HG03159 (cell line): ENCODE measurements around the gene DMWD.

ENCODE experiments used
- ATAC-seq: cut with Tn5 transposase; IDR thresholded peaks from one replicate; pipeline ENCODE4 v1.9.1; 2021; ENCODE audit warnings: mild to moderate bottlenecking, moderate library complexity; ENCODE audit not compliant: unreplicated experiment

The DMWD gene

GRCh38 chr19:45792470-45793177 lies at the start of gene DMWD:
TSS of gene DMWD (minus strand) at chr19:45792845. CDS start at chr19:45792756, 89 bp downstream.
- peak; percentile 84 for ATAC-seq

GRCh38 chr19:45842198-45842597 lies 49.6 kb upstream of the DMWD start:
- ATAC-seq, result no peak

- no peak for ATAC-seq
Observed at GRCh38 chr19:45834970-45835369, 42.3 kb upstream of the DMWD start.

- no peak for ATAC-seq
Observed at GRCh38 chr19:45828945-45829344, 36.3 kb upstream of the DMWD start.

- ATAC-seq, result no peak
Observed at GRCh38 chr19:45828523-45828922, 35.9 kb upstream of the DMWD start.

GRCh38 chr19:45827459-45828093 lies 34.9 kb upstream of the DMWD start:
- ATAC-seq, result no peak

GRCh38 chr19:45826934-45827333 lies 34.3 kb upstream of the DMWD start:
- ATAC-seq, result no peak

GRCh38 chr19:45825917-45826893 lies 33.6 kb upstream of the DMWD start:
- ATAC-seq, result no peak

- ATAC-seq, result no peak
Observed at GRCh38 chr19:45825263-45825605, 32.6 kb upstream of the DMWD start.

- ATAC-seq, result no peak
Observed at GRCh38 chr19:45824531-45825262, 32.1 kb upstream of the DMWD start.

- no peak for ATAC-seq
Observed at GRCh38 chr19:45824041-45824471, 31.4 kb upstream of the DMWD start.

GRCh38 chr19:45823182-45823581 lies 30.5 kb upstream of the DMWD start:
- ATAC-seq, result no peak

- no peak for ATAC-seq
Observed at GRCh38 chr19:45822716-45823115, 30.1 kb upstream of the DMWD start.

- no peak for ATAC-seq
Observed at GRCh38 chr19:45821570-45821969, 28.9 kb upstream of the DMWD start.

GRCh38 chr19:45821103-45821521 lies 28.5 kb upstream of the DMWD start:
- no peak for ATAC-seq

GRCh38 chr19:45820413-45821102 lies 27.9 kb upstream of the DMWD start:
- ATAC-seq, result no peak

GRCh38 chr19:45819769-45820168 lies 27.1 kb upstream of the DMWD start:
- no peak for ATAC-seq

GRCh38 chr19:45817725-45818301 lies 25.2 kb upstream of the DMWD start:
- no peak for ATAC-seq

- ATAC-seq, result peak; percentile 87
Observed at GRCh38 chr19:45817010-45817724, 24.5 kb upstream of the DMWD start.
